Spleen (tissue), 7 donors: ENCODE data around the gene CSNK1E.
A peak's percentile ranks its signal among the peaks of the same experiment; 100 is the strongest.

ENCODE experiments used
- POLR2A ChIP-seq, 3 donors: fragments of 450-650 bp; IDR thresholded peaks; one replicate each; pipeline ENCODE4 v1.5.1; 2017; ENCODE audit warnings: antibody characterized with exemption in 3 of 3, mild to moderate bottlenecking in 1 of 3
- POLR2AphosphoS5 ChIP-seq, 3 donors: sonication (generic); formaldehyde crosslinking; IDR thresholded peaks; one replicate each; pipeline ENCODE4 v1.5.1; 2017; ENCODE audit warnings: antibody characterized with exemption in 3 of 3
- TF ChIP-seq, protein P1 (sequence below), 11 experiments: fragments of 200-600 bp in 7 of 11; fragments of 450-650 bp in 4 of 11; sonication (generic) in 4 of 11; IDR thresholded peaks in 8 of 11; conservative IDR thresholded peaks in 3 of 11; 1 replicate in 7 of 11; 2 replicates in 4 of 11; pipeline versions ENCODE4 v1.4.0 to v1.8.0; 2016 to 2021; ENCODE audit warnings: antibody characterized with exemption in 11 of 11, inconsistent platforms in 4 of 11, mild to moderate bottlenecking in 1 of 11
- donor health status: DM: no; HTN: no; CAD: no; lungs with moderate emphysema.
- donor health status: DM: no; HTN: no; CAD: no.
- donor health status: DM: no; HTN: no; CAD: no.

DNA sequence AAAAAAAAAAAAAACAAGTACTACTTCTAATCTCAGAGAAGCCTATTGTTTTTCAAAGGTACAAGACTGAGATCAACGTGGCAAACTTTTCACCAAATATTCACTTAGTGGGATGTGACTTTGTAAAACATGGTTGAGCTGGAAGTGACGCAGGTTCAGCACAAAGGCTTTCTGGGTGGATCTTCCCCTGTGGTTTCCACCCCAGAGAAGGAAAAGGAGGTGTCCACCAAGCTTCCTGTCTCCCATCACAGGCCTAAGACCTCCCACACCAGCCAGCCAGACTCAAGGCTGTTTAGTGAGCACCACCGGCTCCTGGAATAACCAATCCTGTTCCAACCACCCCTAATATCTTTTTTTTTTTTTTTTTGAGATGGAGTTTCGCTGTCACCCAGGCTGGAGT is 50.1 kb downstream of the CSNK1E start:
- TF ChIP-seq, protein P1, sequence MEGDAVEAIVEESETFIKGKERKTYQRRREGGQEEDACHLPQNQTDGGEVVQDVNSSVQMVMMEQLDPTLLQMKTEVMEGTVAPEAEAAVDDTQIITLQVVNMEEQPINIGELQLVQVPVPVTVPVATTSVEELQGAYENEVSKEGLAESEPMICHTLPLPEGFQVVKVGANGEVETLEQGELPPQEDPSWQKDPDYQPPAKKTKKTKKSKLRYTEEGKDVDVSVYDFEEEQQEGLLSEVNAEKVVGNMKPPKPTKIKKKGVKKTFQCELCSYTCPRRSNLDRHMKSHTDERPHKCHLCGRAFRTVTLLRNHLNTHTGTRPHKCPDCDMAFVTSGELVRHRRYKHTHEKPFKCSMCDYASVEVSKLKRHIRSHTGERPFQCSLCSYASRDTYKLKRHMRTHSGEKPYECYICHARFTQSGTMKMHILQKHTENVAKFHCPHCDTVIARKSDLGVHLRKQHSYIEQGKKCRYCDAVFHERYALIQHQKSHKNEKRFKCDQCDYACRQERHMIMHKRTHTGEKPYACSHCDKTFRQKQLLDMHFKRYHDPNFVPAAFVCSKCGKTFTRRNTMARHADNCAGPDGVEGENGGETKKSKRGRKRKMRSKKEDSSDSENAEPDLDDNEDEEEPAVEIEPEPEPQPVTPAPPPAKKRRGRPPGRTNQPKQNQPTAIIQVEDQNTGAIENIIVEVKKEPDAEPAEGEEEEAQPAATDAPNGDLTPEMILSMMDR (IDR thresholded peaks at IDR 0.05 in 8 of 11, conservative IDR thresholded peaks at IDR 0.05 in 3 of 11): no peak
- TF ChIP-seq POLR2AphosphoS5 (IDR thresholded peaks at IDR 0.05) (peak in 2 of 3 donors; percentile 31 to 68), POLR2A (IDR thresholded peaks at IDR 0.05) (no peak)
